ENCODE measurements around the gene WNK2.
A peak's percentile ranks its signal among the peaks of the same experiment; 100 is the strongest.

WNK2 gene

DNA sequence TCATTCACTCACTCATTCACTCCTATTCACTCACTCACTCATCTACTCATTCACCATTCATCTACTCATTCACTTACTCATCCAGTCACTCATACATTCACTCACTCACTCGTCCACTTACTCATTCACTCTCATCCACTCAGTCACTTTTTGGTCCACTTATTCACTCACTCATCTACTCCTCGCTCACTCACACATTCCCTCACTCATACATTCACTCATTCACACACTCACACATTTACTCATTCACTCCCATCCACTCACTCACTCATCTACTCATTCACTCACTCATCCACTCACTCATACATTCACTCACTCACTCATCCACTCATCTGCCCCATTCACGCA lies 27.7 kb downstream of the WNK2 start:
- TF ChIP-seq, protein P1, sequence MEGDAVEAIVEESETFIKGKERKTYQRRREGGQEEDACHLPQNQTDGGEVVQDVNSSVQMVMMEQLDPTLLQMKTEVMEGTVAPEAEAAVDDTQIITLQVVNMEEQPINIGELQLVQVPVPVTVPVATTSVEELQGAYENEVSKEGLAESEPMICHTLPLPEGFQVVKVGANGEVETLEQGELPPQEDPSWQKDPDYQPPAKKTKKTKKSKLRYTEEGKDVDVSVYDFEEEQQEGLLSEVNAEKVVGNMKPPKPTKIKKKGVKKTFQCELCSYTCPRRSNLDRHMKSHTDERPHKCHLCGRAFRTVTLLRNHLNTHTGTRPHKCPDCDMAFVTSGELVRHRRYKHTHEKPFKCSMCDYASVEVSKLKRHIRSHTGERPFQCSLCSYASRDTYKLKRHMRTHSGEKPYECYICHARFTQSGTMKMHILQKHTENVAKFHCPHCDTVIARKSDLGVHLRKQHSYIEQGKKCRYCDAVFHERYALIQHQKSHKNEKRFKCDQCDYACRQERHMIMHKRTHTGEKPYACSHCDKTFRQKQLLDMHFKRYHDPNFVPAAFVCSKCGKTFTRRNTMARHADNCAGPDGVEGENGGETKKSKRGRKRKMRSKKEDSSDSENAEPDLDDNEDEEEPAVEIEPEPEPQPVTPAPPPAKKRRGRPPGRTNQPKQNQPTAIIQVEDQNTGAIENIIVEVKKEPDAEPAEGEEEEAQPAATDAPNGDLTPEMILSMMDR (IDR thresholded peaks at IDR 0.05; ENCODE audit: poor library complexity, severe bottlenecking), result no peak
- H3K4me3 ChIP-seq (ENCODE audit: severe bottlenecking), result no peak overlapping the region
- H3K9me3 ChIP-seq (ENCODE audit: severe bottlenecking), result peaks cover 3% of the 10 kb centered on the region
- H3K36me3 ChIP-seq (ENCODE audit: low read depth), result no peaks in the 10 kb centered on the region
- H3K27ac ChIP-seq (ENCODE audit: poor library complexity, severe bottlenecking), result no peak overlapping the region
- no peaks in the 10 kb centered on the region for H3K27me3 ChIP-seq (ENCODE audit: insufficient read depth, poor library complexity, severe bottlenecking)
- no peaks in the 10 kb centered on the region for H3K4me1 ChIP-seq (ENCODE audit: insufficient read depth, poor library complexity, severe bottlenecking)
- ATAC-seq (ENCODE audit: low read depth) (no peak), DNase-seq (ENCODE audit: low spot score) (no peak)

DNA sequence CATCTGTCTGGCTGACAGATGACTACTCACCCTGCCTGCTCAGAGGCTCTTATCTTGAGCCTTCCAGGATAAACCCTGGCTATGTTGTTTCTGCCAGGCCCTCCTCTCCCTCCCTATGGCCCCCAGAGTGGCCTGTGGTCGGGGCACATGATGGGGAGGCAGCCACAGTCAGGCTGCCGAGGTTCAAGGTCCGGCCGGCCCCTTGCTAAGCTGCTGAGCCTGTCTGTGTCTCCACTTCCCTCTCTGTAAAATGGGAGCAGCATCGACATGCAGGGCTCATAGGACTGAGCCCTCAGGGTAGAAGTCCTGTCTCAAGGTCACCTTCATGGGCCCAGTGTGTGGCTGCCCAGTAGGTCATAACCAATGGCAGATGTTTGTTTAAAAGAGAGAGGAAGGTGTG lies 28.5 kb downstream of the WNK2 start:
- TF ChIP-seq, protein P1 (IDR thresholded peaks at IDR 0.05; ENCODE audit: poor library complexity, severe bottlenecking), result no peak
- H3K36me3 ChIP-seq (ENCODE audit: low read depth), result no peaks in the 10 kb centered on the region
- ATAC-seq (ENCODE audit: low read depth) (no peak), DNase-seq (ENCODE audit: low spot score) (no peak)
- H3K9me3 ChIP-seq (ENCODE audit: severe bottlenecking), result peaks cover 3% of the 10 kb centered on the region
- H3K4me1 ChIP-seq (ENCODE audit: insufficient read depth, poor library complexity, severe bottlenecking), result no peaks in the 10 kb centered on the region
- no peak overlapping the region for H3K4me3 ChIP-seq (ENCODE audit: severe bottlenecking)
- H3K27ac ChIP-seq (ENCODE audit: poor library complexity, severe bottlenecking), result no peak overlapping the region
- no peaks in the 10 kb centered on the region for H3K27me3 ChIP-seq (ENCODE audit: insufficient read depth, poor library complexity, severe bottlenecking)

- no peak for ATAC-seq (ENCODE audit: low read depth)
- H3K4me3 ChIP-seq (ENCODE audit: severe bottlenecking), result no peak overlapping the region
Observed at GRCh38 chr9:93216073-93216365, 32.1 kb downstream of the WNK2 start.

DNA sequence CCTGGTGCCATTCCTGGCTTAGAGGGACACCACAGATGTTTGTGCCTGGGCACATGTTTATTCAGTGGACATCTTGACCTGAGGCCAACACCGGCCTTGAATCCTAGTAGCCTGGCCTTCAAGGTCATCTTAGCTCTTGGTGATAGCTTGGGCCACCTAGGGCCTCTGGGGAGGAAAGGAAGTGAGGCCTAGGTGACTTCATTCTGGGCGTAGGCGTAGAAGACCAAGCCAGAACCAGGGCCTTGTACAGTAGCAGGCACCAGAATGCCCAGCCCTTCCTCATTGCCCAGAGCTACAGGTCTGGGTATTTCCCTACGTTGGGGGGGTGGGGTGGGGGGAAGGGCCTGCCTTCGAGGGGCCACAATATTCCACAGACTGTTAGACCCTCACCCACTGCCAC lies 33.8 kb downstream of the WNK2 start:
- Histone ChIP-seq H3K36me3 (ENCODE audit: low read depth) (no peaks in the 10 kb centered on the region), H3K4me3 (ENCODE audit: severe bottlenecking) (no peak overlapping the region), H3K27me3 (ENCODE audit: insufficient read depth, poor library complexity, severe bottlenecking) (no peaks in the 10 kb centered on the region), H3K27ac (ENCODE audit: poor library complexity, severe bottlenecking) (no peak overlapping the region), H3K9me3 (ENCODE audit: severe bottlenecking) (peaks cover 3% of the 10 kb centered on the region), H3K4me1 (ENCODE audit: insufficient read depth, poor library complexity, severe bottlenecking) (peaks cover 1% of the 10 kb centered on the region)
- ATAC-seq (ENCODE audit: low read depth), result no peak
- TF ChIP-seq, protein P1 (IDR thresholded peaks at IDR 0.05; ENCODE audit: poor library complexity, severe bottlenecking), result no peak
- no peak for DNase-seq (ENCODE audit: low spot score)

More at GRCh38 chr9:93216073-93216365, 32.1 kb downstream of the WNK2 start:
- H3K36me3 ChIP-seq (ENCODE audit: low read depth), result no peaks in the 10 kb centered on the region
- peaks cover 3% of the 10 kb centered on the region for H3K9me3 ChIP-seq (ENCODE audit: severe bottlenecking)
- H3K4me1 ChIP-seq (ENCODE audit: insufficient read depth, poor library complexity, severe bottlenecking), result no peaks in the 10 kb centered on the region
- H3K27me3 ChIP-seq (ENCODE audit: insufficient read depth, poor library complexity, severe bottlenecking), result no peaks in the 10 kb centered on the region
- TF ChIP-seq, protein P1 (IDR thresholded peaks at IDR 0.05; ENCODE audit: poor library complexity, severe bottlenecking), result no peak
- H3K27ac ChIP-seq (ENCODE audit: poor library complexity, severe bottlenecking), result no peak overlapping the region
- no peak for DNase-seq (ENCODE audit: low spot score)

DNA sequence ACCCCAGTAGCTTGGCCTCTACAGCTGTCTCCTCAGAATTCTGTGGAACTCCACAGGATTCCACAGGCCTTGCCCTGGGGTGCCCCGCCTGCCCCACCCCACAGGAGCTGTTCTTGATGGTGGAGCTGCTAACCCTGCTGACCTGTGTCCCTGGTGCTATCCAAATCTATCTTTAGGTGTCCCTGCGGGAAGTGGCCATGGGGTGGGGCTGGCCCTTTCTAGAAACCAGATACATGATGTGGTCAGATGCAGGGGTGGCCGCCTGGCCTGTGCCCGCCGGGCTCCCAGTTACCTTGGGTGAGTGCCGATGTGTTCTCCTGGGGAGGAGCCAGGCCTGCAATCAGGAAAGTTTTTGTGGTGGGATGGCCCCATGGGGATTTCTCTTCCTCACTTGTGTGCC lies 34.2 kb downstream of the WNK2 start:
- H3K4me1 ChIP-seq (ENCODE audit: insufficient read depth, poor library complexity, severe bottlenecking), result peaks cover 6% of the 10 kb centered on the region
- H3K36me3 ChIP-seq (ENCODE audit: low read depth), result no peaks in the 10 kb centered on the region
- H3K4me3 ChIP-seq (ENCODE audit: severe bottlenecking), result no peak overlapping the region
- DNase-seq (ENCODE audit: low spot score) (peak; percentile 34), ATAC-seq (ENCODE audit: low read depth) (no peak)
- H3K9me3 ChIP-seq (ENCODE audit: severe bottlenecking), result peaks cover 3% of the 10 kb centered on the region
- no peaks in the 10 kb centered on the region for H3K27me3 ChIP-seq (ENCODE audit: insufficient read depth, poor library complexity, severe bottlenecking)
- TF ChIP-seq, protein P1 (IDR thresholded peaks at IDR 0.05; ENCODE audit: poor library complexity, severe bottlenecking), result no peak
- H3K27ac ChIP-seq (ENCODE audit: poor library complexity, severe bottlenecking), result no peak overlapping the region
